Natural killer cell (primary cell): ENCODE data around the gene TBXA2R. TPM values are rescaled to one million over a fixed set of nuclear protein-coding genes. Genes with fewer than 3 reads are reported as not detected.

Experiments
- ATAC-seq, 3 donors: fragments of 150-1000 bp in 2 of 3; fragments of 200-7000 bp in 1 of 3; cut with Tn5 transposase; 1 replicate in 1 of 3; 2 replicates in 2 of 3; pipeline ENCODE4 v1.10.0; 2021; ENCODE audit warnings: mild to moderate bottlenecking in 2 of 3, moderate library complexity in 2 of 3
- DNase-seq, 2 donors: peaks; one replicate each; pipeline versions ENCODE4 v3.0.0 to v3.0.0-alpha.2; 2013 to 2021; ENCODE audit warnings: mixed read lengths in 1 of 2
- H3K27ac ChIP-seq: one replicate; pipeline ENCODE4 v1.5.1; 2013; ENCODE audit warnings: mild to moderate bottlenecking, low read length
- H3K27me3 ChIP-seq: one replicate; pipeline ENCODE4 v1.6.1; 2013; ENCODE audit warnings: low read length; ENCODE audit not compliant: control insufficient read depth, insufficient read depth
- H3K36me3 ChIP-seq: one replicate; pipeline ENCODE4 v1.6.1; 2013; ENCODE audit warnings: low read length; ENCODE audit not compliant: control insufficient read depth, insufficient read depth
- H3K4me1 ChIP-seq: one replicate; pipeline ENCODE4 v1.6.1; 2013; ENCODE audit warnings: low read length; ENCODE audit not compliant: control insufficient read depth, insufficient read depth
- H3K4me3 ChIP-seq: one replicate; pipeline ENCODE4 v1.5.1; 2013; ENCODE audit warnings: low read length
- H3K9me3 ChIP-seq: one replicate; pipeline ENCODE4 v1.6.1; 2013; ENCODE audit warnings: low read length; ENCODE audit not compliant: control insufficient read depth, insufficient read depth
- H3K27ac Mint-ChIP-seq, 2 donors: one replicate each; pipeline ENCODE4 v1.8.0; 2022; ENCODE audit warnings: mild to moderate bottlenecking in 2 of 2, mixed read lengths in 2 of 2, moderate library complexity in 1 of 2
- H3K27me3 Mint-ChIP-seq, 2 donors: one replicate each; pipeline ENCODE4 v1.8.0; 2022; ENCODE audit warnings: low read depth in 2 of 2, mixed read lengths in 2 of 2
- H3K36me3 Mint-ChIP-seq: one replicate; pipeline ENCODE4 v1.8.0; 2022; ENCODE audit warnings: mixed read lengths
- H3K4me1 Mint-ChIP-seq, 2 donors: one replicate each; pipeline ENCODE4 v1.8.0; 2022; ENCODE audit warnings: mixed read lengths in 2 of 2
- H3K4me3 Mint-ChIP-seq: one replicate; pipeline ENCODE4 v1.8.0; 2022; ENCODE audit warnings: mild to moderate bottlenecking, moderate library complexity, mixed read lengths
- H3K9me3 Mint-ChIP-seq, 2 donors: one replicate each; pipeline ENCODE4 v1.8.0; 2022; ENCODE audit warnings: mixed read lengths in 2 of 2
- CTCF ChIP-seq: fragments of 200-600 bp; IDR thresholded peaks from one replicate; pipeline ENCODE4 v1.8.0; 2022; ENCODE audit warnings: antibody characterized with exemption
- WGBS: methylation state at CpG from one replicate; pipeline ENCODE4 v1.1.7; 2013; ENCODE audit warnings: missing lambda C conversion rate; ENCODE audit not compliant: insufficient coverage; 5-methylcytosine and 5-hydroxymethylcytosine counted together
- intact Hi-C: fragments of 100-400 bp; cut with micrococcal nuclease; formaldehyde crosslinking; loops from one replicate; pipeline ENCODE4 v1.14.2; 2022
- total RNA-seq, 4 donors: library from RNA; stranded (reverse); fragments of 120-200 nt in 1 of 4; gene quantifications; one replicate each; pipeline versions ENCODE4 v1.2.3 to v1.2.4, GENCODE V29; 2013 to 2022

TBXA2R gene
- total RNA-seq, 3 donors from 2014 or later (not counting 1 experiment from before 2014, with no cell fraction given), result 1.4 to 2.1 (median 2.1) TPM

- H3K4me3 Mint-ChIP-seq, result no peak overlapping the region
- no peak overlapping the region for H3K27ac ChIP-seq
Measured at GRCh38 chr19:3550947-3551791, 55.5 kb downstream of the TBXA2R start.

GRCh38 chr19:3549816-3550215, 56.9 kb downstream of the TBXA2R start:
- H3K4me1 Mint-ChIP-seq, result peaks cover 0 to 28% of the 10 kb centered on the region in 2 donors
- DNase-seq, result no peak
- Histone ChIP-seq H3K9me3 (no peaks in the 10 kb centered on the region), H3K27me3 (no peaks in the 10 kb centered on the region), H3K4me1 (peaks cover 37% of the 10 kb centered on the region), H3K36me3 (peaks cover 20% of the 10 kb centered on the region), H3K4me3 (no peak overlapping the region), H3K27ac (no peak overlapping the region)
- intact Hi-C loops, result no loop called here
- ATAC-seq, result no peak
- H3K27ac Mint-ChIP-seq, result no peak overlapping the region
- no peaks in the 10 kb centered on the region for H3K36me3 Mint-ChIP-seq
- H3K27me3 Mint-ChIP-seq, result no peaks in the 10 kb centered on the region
- no peak overlapping the region for H3K4me3 Mint-ChIP-seq
- no peak for TF ChIP-seq CTCF
- 93% methylated on average over 10 of the region's 10 CpGs for WGBS
- H3K9me3 Mint-ChIP-seq, result no peaks in the 10 kb centered on the region

More at GRCh38 chr19:3550947-3551791, 55.5 kb downstream of the TBXA2R start:
- no peaks in the 10 kb centered on the region for H3K36me3 Mint-ChIP-seq
- peaks cover 10 to 27% of the 10 kb centered on the region in 2 donors for H3K4me1 Mint-ChIP-seq
- H3K9me3 Mint-ChIP-seq, result no peaks in the 10 kb centered on the region
- 96% methylated on average over 34 of the region's 34 CpGs for WGBS
- DNase-seq (no peak), ATAC-seq (no peak)
- Histone ChIP-seq H3K27me3 (no peaks in the 10 kb centered on the region), H3K4me3 (no peak overlapping the region), H3K36me3 (peaks cover 14% of the 10 kb centered on the region), H3K4me1 (peaks cover 44% of the 10 kb centered on the region), H3K9me3 (no peaks in the 10 kb centered on the region)
- TF ChIP-seq CTCF, result no peak
- intact Hi-C loops, result no loop called here
- no peaks in the 10 kb centered on the region for H3K27me3 Mint-ChIP-seq
- H3K27ac Mint-ChIP-seq, result no peak overlapping the region

DNA sequence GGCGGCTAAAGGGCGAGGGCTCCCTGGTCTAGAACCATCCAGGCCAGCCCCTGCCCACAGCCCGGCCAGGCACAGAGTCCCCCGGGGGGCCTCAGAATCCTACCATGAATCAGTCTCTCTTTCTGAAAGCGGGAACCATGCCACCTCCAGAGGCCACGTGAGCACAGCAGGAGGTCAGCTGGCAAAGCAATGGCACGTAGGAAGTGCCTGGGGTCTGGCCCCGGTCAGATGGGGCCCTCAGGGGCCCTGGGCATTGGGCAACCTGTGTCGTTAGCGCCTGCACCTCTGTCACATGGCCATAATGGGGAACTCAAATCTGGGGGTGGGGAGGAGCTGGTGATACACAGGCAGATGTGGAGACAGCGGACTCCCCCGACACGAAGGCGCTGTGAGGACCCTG, 58.1 kb downstream of the TBXA2R start:
- no peak for TF ChIP-seq CTCF
- Histone ChIP-seq H3K4me1 (peaks cover 25% of the 10 kb centered on the region), H3K27me3 (no peaks in the 10 kb centered on the region), H3K4me3 (no peak overlapping the region), H3K9me3 (no peaks in the 10 kb centered on the region), H3K27ac (no peak overlapping the region), H3K36me3 (peaks cover 27% of the 10 kb centered on the region)
- ATAC-seq (peak in 2 of 3 donors; percentile 14 to 44), DNase-seq (no peak)
- no peak overlapping the region for H3K27ac Mint-ChIP-seq
- 86% methylated on average over 14 of the region's 14 CpGs for WGBS
- H3K9me3 Mint-ChIP-seq, result no peaks in the 10 kb centered on the region
- no peaks in the 10 kb centered on the region for H3K36me3 Mint-ChIP-seq
- peaks cover 0 to 23% of the 10 kb centered on the region in 2 donors for H3K4me1 Mint-ChIP-seq
- intact Hi-C loops, result no loop called here
- no peak overlapping the region for H3K4me3 Mint-ChIP-seq
- H3K27me3 Mint-ChIP-seq, result no peaks in the 10 kb centered on the region
